GM18508 (cell line): ENCODE results near the gene DOK3.

ENCODE experiments used
- ATAC-seq: cut with Tn5 transposase; IDR thresholded peaks from one replicate; pipeline ENCODE4 v1.9.1; 2021; ENCODE audit warnings: moderate number of reproducible peaks; ENCODE audit not compliant: insufficient read depth, unreplicated experiment

DOK3 gene

GRCh38 chr5:177514541-177514940, 4.9 kb upstream of the DOK3 start:
- no peak for ATAC-seq

GRCh38 chr5:177513500-177513899, 3.9 kb upstream of the DOK3 start:
- no peak for ATAC-seq

- no peak for ATAC-seq
These were observed 3.2 kb upstream of the DOK3 start for GRCh38 chr5:177512736-177513380.

GRCh38 chr5:177511796-177512675, 2.4 kb upstream of the DOK3 start:
- ATAC-seq, result no peak

GRCh38 chr5:177511181-177511580, 1.6 kb upstream of the DOK3 start:
- no peak for ATAC-seq

GRCh38 chr5:177510567-177511053, 984 bp upstream of the DOK3 start:
- ATAC-seq, result no peak

GRCh38 chr5:177509991-177510566, 453 bp upstream of the DOK3 start:
- ATAC-seq, result no peak

- ATAC-seq, result no peak
These were observed 789 bp downstream of the DOK3 start for GRCh38 chr5:177508837-177509236.

- no peak for ATAC-seq
These were observed 1.4 kb downstream of the DOK3 start for GRCh38 chr5:177508221-177508611.

GRCh38 chr5:177507596-177508220, 1.9 kb downstream of the DOK3 start:
- ATAC-seq, result no peak

- ATAC-seq, result no peak
These were observed 2.5 kb downstream of the DOK3 start for GRCh38 chr5:177507165-177507564.

- ATAC-seq, result no peak
These were observed 4.6 kb downstream of the DOK3 start for GRCh38 chr5:177505075-177505474.

GRCh38 chr5:177504086-177505056, 5.3 kb downstream of the DOK3 start:
- ATAC-seq, result no peak

GRCh38 chr5:177503351-177504085, 6.1 kb downstream of the DOK3 start:
- no peak for ATAC-seq

GRCh38 chr5:177502886-177503285, 6.7 kb downstream of the DOK3 start:
- ATAC-seq, result no peak

- ATAC-seq, result no peak
These were observed 7.5 kb downstream of the DOK3 start for GRCh38 chr5:177501874-177502678.

- ATAC-seq, result no peak
These were observed 8.7 kb downstream of the DOK3 start for GRCh38 chr5:177500685-177501522.
